HCT116 (cell line): ENCODE measurements around the gene MAPK1IP1L. TPM values are rescaled to one million over a fixed set of nuclear protein-coding genes. Genes with fewer than 3 reads are reported as not detected.

Experiments used
- ATAC-seq: fragments of 200-7000 bp; cut with Tn5 transposase; 2 replicates; pipeline ENCODE4 v1.9.1; 2020; ENCODE audit warnings: mild to moderate bottlenecking, moderate library complexity
- BruUV-seq: library from RNA; stranded (reverse); fragments of 400-500 nt; replicated peaks from 2 replicates; lab custom pipeline; 2021; lab: Mats Ljungman, UMichigan
- CTCF ChIA-PET: fragments of 300-600 bp; sonication (Branson Sonifier 250); formaldehyde crosslinking; loops from one replicate; lab custom pipeline; 2021; ENCODE audit warnings: antibody characterized with exemption; lab: Charles Lee
- POLR2A ChIA-PET: fragments of 300-600, 350-600 bp; sonication (Branson Sonifier 250); formaldehyde crosslinking; loops from one replicate; lab custom pipeline; 2021; ENCODE audit warnings: antibody characterized with exemption; lab: Charles Lee
- RAD21 ChIA-PET, 2 experiments: fragments of 300-600 bp; sonication (Branson Sonifier 250); formaldehyde crosslinking; loops; one replicate each; lab custom pipeline; 2023; ENCODE audit warnings: low total read pairs in 2 of 2; ENCODE audit not compliant: uncharacterized antibody in 2 of 2, unreplicated experiment in 2 of 2, low non-redundant PET in 1 of 2; lab: Charles Lee
- DNase-seq: peaks from one replicate; pipeline ENCODE4 v3.0.0-alpha.2; 2010; ENCODE audit warnings: low read depth, low spot score
- H2AFZ ChIP-seq: fragments of 200-600 bp; shearing (Covaris generic), sonication (generic); 2 replicates; pipeline ENCODE4 v1.6.1; 2017; ENCODE audit warnings: low read depth, mixed run types, mixed read lengths, antibody characterized with exemption, low read length; ENCODE audit not compliant: poor library complexity, severe bottlenecking
- H3K27ac ChIP-seq: 2 replicates; pipeline ENCODE4 v1.5.1; 2012; ENCODE audit warnings: low read depth, low read length
- H3K27me3 ChIP-seq: fragments of 200-600 bp; sonication (generic); 2 replicates; pipeline ENCODE4 v1.6.1; 2016; ENCODE audit warnings: mixed run types, low read length, mixed read lengths; ENCODE audit not compliant: insufficient read depth
- H3K36me3 ChIP-seq, 2 experiments: fragments of 200-500 bp in 1 of 2; fragments of 200-600 bp in 1 of 2; sonication (Bioruptor generic) in 1 of 2; sonication (generic) in 1 of 2; 2 replicates each; pipeline versions ENCODE4 v1.5.1 to v1.6.1; 2014 to 2016; ENCODE audit warnings: low read length in 2 of 2, inconsistent platforms in 1 of 2, mixed read lengths in 1 of 2, mixed run types in 1 of 2; ENCODE audit not compliant: insufficient read depth in 2 of 2, control insufficient read depth in 1 of 2
- H3K4me1 ChIP-seq, 2 experiments: fragments of 200-600 bp in 1 of 2; sonication (generic) in 1 of 2; 2 replicates each; pipeline versions ENCODE4 v1.5.1 to v1.6.1; 2012 to 2017; ENCODE audit warnings: low read length in 2 of 2, inconsistent platforms in 1 of 2, mild to moderate bottlenecking in 1 of 2, mixed read lengths in 1 of 2, mixed run types in 1 of 2, moderate library complexity in 1 of 2; ENCODE audit not compliant: insufficient read depth in 2 of 2, control insufficient read depth in 1 of 2
- H3K4me2 ChIP-seq: fragments of 200-600 bp; sonication (generic); 2 replicates; pipeline ENCODE4 v1.6.1; 2017; ENCODE audit warnings: mixed run types, low read length, mixed read lengths
- H3K4me3 ChIP-seq, 2 experiments: fragments of 200-600 bp in 1 of 2; sonication (generic) in 1 of 2; replicated peaks in 1 of 2; 2 replicates each; pipeline ENCODE4 v1.5.1; 2011 to 2016; ENCODE audit warnings: low read length in 2 of 2, control low read depth in 1 of 2, low read depth in 1 of 2, mild to moderate bottlenecking in 1 of 2, mixed read lengths in 1 of 2, mixed run types in 1 of 2
- H3K79me2 ChIP-seq: fragments of 200-600 bp; sonication (generic); 2 replicates; pipeline ENCODE4 v1.6.1; 2017; ENCODE audit warnings: mild to moderate bottlenecking, mixed run types, low read length, moderate library complexity, mixed read lengths; ENCODE audit not compliant: insufficient read depth
- H3K9ac ChIP-seq: fragments of 200-600 bp; sonication (generic); 2 replicates; pipeline ENCODE4 v1.6.1; 2016; ENCODE audit warnings: low read length, mixed read lengths
- H3K9me2 ChIP-seq: fragments of 200-600 bp; sonication (generic), shearing (Covaris generic); 2 replicates; pipeline ENCODE4 v1.6.1; 2017; ENCODE audit warnings: mixed run types, mild to moderate bottlenecking, moderate library complexity; ENCODE audit not compliant: insufficient read depth
- H3K9me3 ChIP-seq, 2 experiments: fragments of 200-500 bp in 1 of 2; fragments of 200-600 bp in 1 of 2; sonication (Bioruptor generic) in 1 of 2; sonication (generic) in 1 of 2; 2 replicates each; pipeline ENCODE4 v1.6.1; 2014 to 2017; ENCODE audit warnings: low read length in 2 of 2, mixed read lengths in 2 of 2, inconsistent platforms in 1 of 2, low read depth in 1 of 2, mild to moderate bottlenecking in 1 of 2, mixed run types in 1 of 2, moderate library complexity in 1 of 2; ENCODE audit not compliant: control insufficient read depth in 1 of 2, insufficient read depth in 1 of 2
- H4K20me1 ChIP-seq: fragments of 200-600 bp; sonication (generic), shearing (Covaris generic); 2 replicates; pipeline ENCODE4 v1.6.1; 2017; ENCODE audit warnings: mixed run types, mild to moderate bottlenecking, moderate library complexity; ENCODE audit not compliant: insufficient read depth
- CEBPB ChIP-seq: IDR thresholded peaks from 2 replicates; pipeline ENCODE4 v1.6.1; 2012; ENCODE audit warnings: low read depth
- ELF1 ChIP-seq: IDR thresholded peaks from 2 replicates; pipeline ENCODE4 v1.6.1; 2012; ENCODE audit warnings: low read depth, borderline replicate concordance
- EZH2phosphoT487 ChIP-seq: fragments of 200-600 bp; IDR thresholded peaks from 2 replicates; pipeline ENCODE4 v1.6.1; 2018; ENCODE audit warnings: antibody characterized with exemption, borderline replicate concordance
- FOSL1 ChIP-seq: IDR thresholded peaks from 2 replicates; pipeline ENCODE4 v1.6.1; 2012; ENCODE audit warnings: low read depth
- POLR2AphosphoS5 ChIP-seq: IDR thresholded peaks from 2 replicates; pipeline ENCODE4 v1.6.1; 2011; ENCODE audit warnings: mild to moderate bottlenecking, low read depth, low read length, moderate library complexity
- SIN3A ChIP-seq: IDR thresholded peaks from 2 replicates; pipeline ENCODE4 v1.6.1; 2012; ENCODE audit warnings: low read depth
- TCF7L2 ChIP-seq: IDR thresholded peaks from 2 replicates; pipeline ENCODE4 v1.7.0; 2011; ENCODE audit warnings: borderline replicate concordance, inconsistent platforms; ENCODE audit not compliant: insufficient read depth, insufficient read length; ENCODE audit errors: extremely low read depth
- ZNF274 ChIP-seq: fragments of 200-500 bp; sonication (Bioruptor generic); IDR thresholded peaks from 2 replicates; pipeline ENCODE4 v1.6.1; 2014; ENCODE audit warnings: mild to moderate bottlenecking, low read depth, low read length, inconsistent platforms
- intact Hi-C: fragments of 100-400 bp; cut with micrococcal nuclease; formaldehyde crosslinking; loops from 2 replicates; pipeline ENCODE4 v1.10.0; 2022
- total RNA-seq: library from RNA; stranded (reverse); gene quantifications from one replicate; pipeline ENCODE4 v1.2.1, GENCODE V29; 2021; ENCODE audit not compliant: unreplicated experiment
- TF ChIP-seq, protein P1 (sequence below), 3 experiments: fragments of 200-600 bp in 1 of 3; sonication (generic) in 1 of 3; IDR thresholded peaks in 2 of 3; conservative IDR thresholded peaks in 1 of 3; 2 replicates each; pipeline ENCODE4 v1.5.1; 2012 to 2017; ENCODE audit warnings: low read depth in 2 of 3, low read length in 2 of 3, antibody characterized with exemption in 1 of 3, borderline replicate concordance in 1 of 3, control low read depth in 1 of 3, mild to moderate bottlenecking in 1 of 3, mixed read lengths in 1 of 3, mixed run types in 1 of 3, moderate library complexity in 1 of 3; ENCODE audit not compliant: insufficient read depth in 1 of 3
- TF ChIP-seq, protein P2 (sequence below): IDR thresholded peaks from 2 replicates; pipeline ENCODE4 v1.6.1; 2012; ENCODE audit warnings: low read depth
- TF ChIP-seq, protein P3 (sequence below): IDR thresholded peaks from 2 replicates; pipeline ENCODE4 v1.6.1; 2011; ENCODE audit warnings: mild to moderate bottlenecking, low read length, moderate library complexity; ENCODE audit not compliant: insufficient replicate concordance; ENCODE audit errors: extremely low read depth

Gene MAPK1IP1L
- total RNA-seq, 1 experiment from 2014 or later = 101 TPM

DNA sequence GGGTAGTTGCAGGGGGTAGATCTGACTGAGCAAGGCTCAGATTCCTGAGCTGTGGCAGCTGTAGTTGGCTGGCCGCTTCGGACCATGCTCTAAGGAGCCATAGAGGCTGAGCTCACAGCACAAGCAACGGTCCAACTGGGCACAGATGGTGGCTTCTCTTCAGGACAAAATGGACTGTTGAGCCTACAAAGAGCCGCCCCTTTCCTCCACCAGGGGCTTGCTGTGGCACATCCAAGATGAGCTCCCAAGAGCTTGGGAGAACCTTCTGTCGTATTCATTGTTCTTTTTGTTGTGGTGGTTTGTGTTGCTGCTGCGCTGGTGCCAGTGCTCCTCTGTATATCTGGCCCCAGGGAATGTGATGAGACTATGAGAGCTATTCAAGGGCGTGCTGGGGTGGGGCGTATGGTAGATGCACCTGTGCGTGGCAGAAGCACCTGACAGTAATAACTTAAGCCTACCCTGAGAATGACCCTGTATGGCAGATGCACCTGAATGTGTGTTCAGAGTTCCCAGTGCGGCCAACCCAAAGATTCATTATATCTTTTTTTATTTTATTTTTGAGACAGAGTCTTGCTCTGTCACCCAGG lies 59.8 kb downstream of the MAPK1IP1L start:
- no peak overlapping the region for H3K9ac ChIP-seq
- H3K9me2 ChIP-seq = no peaks in the 10 kb centered on the region
- BruUV-seq = no TSS peak
- H3K9me3 ChIP-seq = no peaks in the 10 kb centered on the region
- H4K20me1 ChIP-seq = no peaks in the 10 kb centered on the region
- H3K79me2 ChIP-seq = no peaks in the 10 kb centered on the region
- intact Hi-C loops = no loop called here
- H3K4me3 ChIP-seq = no peak overlapping the region
- no peaks in the 10 kb centered on the region for H3K27me3 ChIP-seq
- CTCF ChIA-PET = no interaction called here
- peaks cover 30 to 37% of the 10 kb centered on the region in 2 experiments for H3K4me1 ChIP-seq
- DNase-seq = no peak
- H3K36me3 ChIP-seq = no peaks in the 10 kb centered on the region
- POLR2A ChIA-PET = no interaction called here
- H3K4me2 ChIP-seq = no peak overlapping the region
- no peak overlapping the region for H3K27ac ChIP-seq
- no peak for ATAC-seq
- TF ChIP-seq, protein P1, sequence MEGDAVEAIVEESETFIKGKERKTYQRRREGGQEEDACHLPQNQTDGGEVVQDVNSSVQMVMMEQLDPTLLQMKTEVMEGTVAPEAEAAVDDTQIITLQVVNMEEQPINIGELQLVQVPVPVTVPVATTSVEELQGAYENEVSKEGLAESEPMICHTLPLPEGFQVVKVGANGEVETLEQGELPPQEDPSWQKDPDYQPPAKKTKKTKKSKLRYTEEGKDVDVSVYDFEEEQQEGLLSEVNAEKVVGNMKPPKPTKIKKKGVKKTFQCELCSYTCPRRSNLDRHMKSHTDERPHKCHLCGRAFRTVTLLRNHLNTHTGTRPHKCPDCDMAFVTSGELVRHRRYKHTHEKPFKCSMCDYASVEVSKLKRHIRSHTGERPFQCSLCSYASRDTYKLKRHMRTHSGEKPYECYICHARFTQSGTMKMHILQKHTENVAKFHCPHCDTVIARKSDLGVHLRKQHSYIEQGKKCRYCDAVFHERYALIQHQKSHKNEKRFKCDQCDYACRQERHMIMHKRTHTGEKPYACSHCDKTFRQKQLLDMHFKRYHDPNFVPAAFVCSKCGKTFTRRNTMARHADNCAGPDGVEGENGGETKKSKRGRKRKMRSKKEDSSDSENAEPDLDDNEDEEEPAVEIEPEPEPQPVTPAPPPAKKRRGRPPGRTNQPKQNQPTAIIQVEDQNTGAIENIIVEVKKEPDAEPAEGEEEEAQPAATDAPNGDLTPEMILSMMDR (IDR thresholded peaks at IDR 0.05 in 2 of 3, conservative IDR thresholded peaks at IDR 0.05 in 1 of 3; ENCODE audit: borderline replicate concordance in 1 of 3, insufficient read depth in 1 of 3, low read depth in 2 of 3, low read length in 2 of 3) = peak in 1 of 3 experiments; percentile 18; a peak in 1 of 6 replicates
- TF ChIP-seq FOSL1 = no peak
- no peak for TF ChIP-seq ELF1
- TF ChIP-seq TCF7L2 = no peak
- no peak for TF ChIP-seq ZNF274
- no peak for TF ChIP-seq CEBPB
- TF ChIP-seq, all 23 proteins: peak for 1
- RAD21 ChIA-PET = no interaction called here
- no peak overlapping the region for H2AFZ ChIP-seq

DNA sequence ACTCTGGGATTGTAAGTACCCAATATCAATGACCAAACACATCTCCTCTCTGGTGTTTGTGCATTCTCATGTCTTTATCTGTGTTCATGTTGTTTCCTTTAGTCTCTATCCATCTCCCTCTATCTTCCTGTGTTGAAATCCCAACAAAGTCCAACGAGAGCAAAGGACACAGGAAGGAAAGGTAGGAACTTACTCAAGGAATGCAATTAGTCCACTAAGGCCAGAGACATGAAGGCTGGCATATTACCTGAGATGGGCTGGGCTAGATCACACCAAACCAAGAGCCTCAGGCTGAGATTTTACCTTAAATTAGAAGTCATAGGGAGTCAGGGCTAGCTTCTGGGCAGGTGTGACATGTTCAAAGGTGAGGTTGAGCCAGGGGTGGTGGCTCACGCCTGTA lies 63.3 kb downstream of the MAPK1IP1L start:
- H3K4me1 ChIP-seq = peaks cover 0 to 2% of the 10 kb centered on the region in 2 experiments; a peak in 1 of 4 replicates
- H3K27ac ChIP-seq = no peak overlapping the region
- H3K36me3 ChIP-seq = no peaks in the 10 kb centered on the region
- CTCF ChIA-PET = no interaction called here
- no peak for ATAC-seq
- H2AFZ ChIP-seq = no peak overlapping the region
- H3K27me3 ChIP-seq = no peaks in the 10 kb centered on the region
- H3K9me2 ChIP-seq = no peaks in the 10 kb centered on the region
- no peak overlapping the region for H3K4me3 ChIP-seq
- intact Hi-C loops = no loop called here
- RAD21 ChIA-PET = no interaction called here
- BruUV-seq = no TSS peak
- no peaks in the 10 kb centered on the region for H3K9me3 ChIP-seq
- H3K4me2 ChIP-seq = no peak overlapping the region
- POLR2A ChIA-PET = interaction anchor here (2.1 kb wide), 1 partner anchor 12 kb away, joined by 6 read pairs; no protein-coding TSS in a partner anchor
- no peak overlapping the region for H3K9ac ChIP-seq
- DNase-seq = no peak
- no peaks in the 10 kb centered on the region for H3K79me2 ChIP-seq
- no peaks in the 10 kb centered on the region for H4K20me1 ChIP-seq
- TF ChIP-seq POLR2AphosphoS5 = no peak
- no peak for TF ChIP-seq TCF7L2
- TF ChIP-seq, protein P2, sequence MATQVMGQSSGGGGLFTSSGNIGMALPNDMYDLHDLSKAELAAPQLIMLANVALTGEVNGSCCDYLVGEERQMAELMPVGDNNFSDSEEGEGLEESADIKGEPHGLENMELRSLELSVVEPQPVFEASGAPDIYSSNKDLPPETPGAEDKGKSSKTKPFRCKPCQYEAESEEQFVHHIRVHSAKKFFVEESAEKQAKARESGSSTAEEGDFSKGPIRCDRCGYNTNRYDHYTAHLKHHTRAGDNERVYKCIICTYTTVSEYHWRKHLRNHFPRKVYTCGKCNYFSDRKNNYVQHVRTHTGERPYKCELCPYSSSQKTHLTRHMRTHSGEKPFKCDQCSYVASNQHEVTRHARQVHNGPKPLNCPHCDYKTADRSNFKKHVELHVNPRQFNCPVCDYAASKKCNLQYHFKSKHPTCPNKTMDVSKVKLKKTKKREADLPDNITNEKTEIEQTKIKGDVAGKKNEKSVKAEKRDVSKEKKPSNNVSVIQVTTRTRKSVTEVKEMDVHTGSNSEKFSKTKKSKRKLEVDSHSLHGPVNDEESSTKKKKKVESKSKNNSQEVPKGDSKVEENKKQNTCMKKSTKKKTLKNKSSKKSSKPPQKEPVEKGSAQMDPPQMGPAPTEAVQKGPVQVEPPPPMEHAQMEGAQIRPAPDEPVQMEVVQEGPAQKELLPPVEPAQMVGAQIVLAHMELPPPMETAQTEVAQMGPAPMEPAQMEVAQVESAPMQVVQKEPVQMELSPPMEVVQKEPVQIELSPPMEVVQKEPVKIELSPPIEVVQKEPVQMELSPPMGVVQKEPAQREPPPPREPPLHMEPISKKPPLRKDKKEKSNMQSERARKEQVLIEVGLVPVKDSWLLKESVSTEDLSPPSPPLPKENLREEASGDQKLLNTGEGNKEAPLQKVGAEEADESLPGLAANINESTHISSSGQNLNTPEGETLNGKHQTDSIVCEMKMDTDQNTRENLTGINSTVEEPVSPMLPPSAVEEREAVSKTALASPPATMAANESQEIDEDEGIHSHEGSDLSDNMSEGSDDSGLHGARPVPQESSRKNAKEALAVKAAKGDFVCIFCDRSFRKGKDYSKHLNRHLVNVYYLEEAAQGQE = no peak
- TF ChIP-seq SIN3A = no peak
- TF ChIP-seq, protein P3, sequence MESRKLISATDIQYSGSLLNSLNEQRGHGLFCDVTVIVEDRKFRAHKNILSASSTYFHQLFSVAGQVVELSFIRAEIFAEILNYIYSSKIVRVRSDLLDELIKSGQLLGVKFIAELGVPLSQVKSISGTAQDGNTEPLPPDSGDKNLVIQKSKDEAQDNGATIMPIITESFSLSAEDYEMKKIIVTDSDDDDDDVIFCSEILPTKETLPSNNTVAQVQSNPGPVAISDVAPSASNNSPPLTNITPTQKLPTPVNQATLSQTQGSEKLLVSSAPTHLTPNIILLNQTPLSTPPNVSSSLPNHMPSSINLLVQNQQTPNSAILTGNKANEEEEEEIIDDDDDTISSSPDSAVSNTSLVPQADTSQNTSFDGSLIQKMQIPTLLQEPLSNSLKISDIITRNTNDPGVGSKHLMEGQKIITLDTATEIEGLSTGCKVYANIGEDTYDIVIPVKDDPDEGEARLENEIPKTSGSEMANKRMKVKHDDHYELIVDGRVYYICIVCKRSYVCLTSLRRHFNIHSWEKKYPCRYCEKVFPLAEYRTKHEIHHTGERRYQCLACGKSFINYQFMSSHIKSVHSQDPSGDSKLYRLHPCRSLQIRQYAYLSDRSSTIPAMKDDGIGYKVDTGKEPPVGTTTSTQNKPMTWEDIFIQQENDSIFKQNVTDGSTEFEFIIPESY = no peak
- TF ChIP-seq EZH2phosphoT487 = no peak
